ENCODE data around the gene GGN. TPM values are rescaled to one million over a fixed set of nuclear protein-coding genes. Genes with fewer than 3 reads are reported as not detected.
"Not testable (repeated sequence)": the region's sequence is repeated elsewhere in the genome, so short reads cannot be mapped to it uniquely, and the experiment has no call there.

The GGN gene
- total RNA-seq, 3 donors from 2014 or later: 0.12 to 0.20 TPM; not detected in 1

DNA sequence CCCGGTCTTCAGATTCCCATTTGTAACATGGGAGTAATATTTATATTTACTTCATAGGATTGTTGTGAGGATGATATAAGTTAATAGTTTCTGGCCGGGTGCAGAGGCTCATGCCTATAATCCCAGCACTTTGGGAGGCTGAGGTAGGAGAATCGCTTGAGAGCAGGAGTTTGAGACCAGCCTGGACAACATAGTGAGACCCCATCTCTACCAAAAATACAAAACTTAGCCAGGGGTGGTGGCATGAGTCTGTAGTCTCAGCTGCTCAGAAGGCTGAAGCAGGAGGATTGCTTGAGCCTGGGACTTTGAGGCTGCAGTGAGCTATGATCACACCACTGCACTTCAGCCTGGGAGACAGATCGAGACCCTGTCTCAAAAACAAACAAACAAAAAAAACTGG, 41.0 kb downstream of the GGN start:
- Histone ChIP-seq H3K4me3 (no peak overlapping the region), H3K36me3 (ENCODE audit: low read depth) (no peaks in the 10 kb centered on the region), H3K9me3 (no peaks in the 10 kb centered on the region), H3K4me1 (ENCODE audit: low read depth) (no peaks in the 10 kb centered on the region)
- DNase-seq (no peak), ATAC-seq (no peak)
- intact Hi-C loops (cut with DNase I, micrococcal nuclease): no loop called here
- TF ChIP-seq, protein P1, sequence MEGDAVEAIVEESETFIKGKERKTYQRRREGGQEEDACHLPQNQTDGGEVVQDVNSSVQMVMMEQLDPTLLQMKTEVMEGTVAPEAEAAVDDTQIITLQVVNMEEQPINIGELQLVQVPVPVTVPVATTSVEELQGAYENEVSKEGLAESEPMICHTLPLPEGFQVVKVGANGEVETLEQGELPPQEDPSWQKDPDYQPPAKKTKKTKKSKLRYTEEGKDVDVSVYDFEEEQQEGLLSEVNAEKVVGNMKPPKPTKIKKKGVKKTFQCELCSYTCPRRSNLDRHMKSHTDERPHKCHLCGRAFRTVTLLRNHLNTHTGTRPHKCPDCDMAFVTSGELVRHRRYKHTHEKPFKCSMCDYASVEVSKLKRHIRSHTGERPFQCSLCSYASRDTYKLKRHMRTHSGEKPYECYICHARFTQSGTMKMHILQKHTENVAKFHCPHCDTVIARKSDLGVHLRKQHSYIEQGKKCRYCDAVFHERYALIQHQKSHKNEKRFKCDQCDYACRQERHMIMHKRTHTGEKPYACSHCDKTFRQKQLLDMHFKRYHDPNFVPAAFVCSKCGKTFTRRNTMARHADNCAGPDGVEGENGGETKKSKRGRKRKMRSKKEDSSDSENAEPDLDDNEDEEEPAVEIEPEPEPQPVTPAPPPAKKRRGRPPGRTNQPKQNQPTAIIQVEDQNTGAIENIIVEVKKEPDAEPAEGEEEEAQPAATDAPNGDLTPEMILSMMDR (IDR thresholded peaks at IDR 0.05): no peak

DNA sequence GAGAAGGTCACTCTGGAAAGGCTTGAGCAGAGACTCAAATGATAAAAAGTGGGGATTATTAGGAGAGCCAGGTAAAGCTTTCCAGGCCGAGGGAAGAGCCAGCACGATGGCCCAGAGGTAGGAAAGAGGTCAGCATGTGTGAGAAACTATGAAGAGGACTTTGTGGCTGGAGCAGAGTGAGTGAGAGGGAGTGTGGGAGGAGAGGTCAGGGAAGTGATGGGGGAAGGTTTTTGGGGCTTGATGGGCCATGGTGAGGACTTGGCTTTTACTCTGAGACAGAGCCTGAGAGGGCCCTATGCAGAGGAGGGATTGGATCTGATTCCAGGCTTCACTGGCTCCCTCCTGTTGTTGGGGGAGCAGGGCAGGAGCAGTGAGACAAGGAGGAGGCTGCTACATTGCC, 46.9 kb downstream of the GGN start:
- Histone ChIP-seq H3K36me3 (ENCODE audit: low read depth) (peaks cover 2% of the 10 kb centered on the region), H3K4me1 (ENCODE audit: low read depth) (no peaks in the 10 kb centered on the region), H3K4me3 (no peak overlapping the region), H3K9me3 (no peaks in the 10 kb centered on the region)
- intact Hi-C loops (cut with DNase I, micrococcal nuclease): no loop called here
- TF ChIP-seq, protein P1 (IDR thresholded peaks at IDR 0.05): no peak
- DNase-seq: no peak
- no peak for ATAC-seq

GRCh38 chr19:38339011-38339410, 48.8 kb downstream of the GGN start:
- H3K4me3 ChIP-seq; ATAC-seq; intact Hi-C loops (cut with DNase I, micrococcal nuclease); H3K4me1 ChIP-seq (ENCODE audit: low read depth); H3K9me3 ChIP-seq; H3K36me3 ChIP-seq (ENCODE audit: low read depth); DNase-seq: not testable (repeated sequence)

GRCh38 chr19:38337360-38337653, 50.5 kb downstream of the GGN start:
- H3K9me3 ChIP-seq: no peaks in the 10 kb centered on the region
- ATAC-seq (no peak), DNase-seq (no peak)
- H3K4me3 ChIP-seq: no peak overlapping the region
- peaks cover 6% of the 10 kb centered on the region for H3K36me3 ChIP-seq (ENCODE audit: low read depth)
- TF ChIP-seq, protein P1 (IDR thresholded peaks at IDR 0.05): no peak
- peaks cover 5% of the 10 kb centered on the region for H3K4me1 ChIP-seq (ENCODE audit: low read depth)
- intact Hi-C loops (cut with DNase I, micrococcal nuclease): no loop called here

DNA sequence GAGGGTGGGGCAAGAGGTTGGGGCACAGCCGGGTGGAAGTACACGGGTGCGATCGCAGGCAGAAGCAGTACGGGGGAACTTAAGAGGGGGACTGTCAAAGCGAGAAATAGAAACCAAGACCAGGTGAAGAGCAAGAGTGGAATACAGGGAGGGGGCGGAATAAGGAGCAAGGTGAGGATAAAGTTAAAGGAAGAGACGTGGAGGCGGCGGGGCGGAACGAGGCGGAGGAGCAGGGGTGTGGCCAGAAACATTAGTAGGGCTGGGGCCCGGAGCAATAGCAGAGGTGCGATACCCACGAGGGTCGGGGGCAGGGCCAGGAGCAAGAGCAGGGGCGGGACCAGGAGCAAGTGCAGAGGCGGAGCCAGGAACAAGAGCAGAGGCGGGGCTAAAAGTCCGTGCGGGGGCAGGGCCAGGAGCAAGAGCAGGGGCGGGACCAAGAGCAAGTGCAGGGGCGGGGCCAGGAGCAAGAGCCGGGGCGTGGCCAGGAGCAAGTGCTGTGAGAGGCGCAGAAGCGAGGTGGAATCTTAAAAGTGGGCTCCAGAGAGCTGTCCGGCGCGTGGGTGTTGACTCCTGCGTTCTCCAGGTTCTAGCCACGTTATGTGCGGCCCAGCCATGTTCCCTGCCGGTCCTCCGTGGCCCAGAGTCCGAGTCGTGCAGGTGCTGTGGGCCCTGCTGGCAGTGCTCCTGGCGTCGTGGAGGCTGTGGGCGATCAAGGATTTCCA, 51.0 kb downstream of the GGN start:
- TF ChIP-seq, protein P1 (IDR thresholded peaks at IDR 0.05): no peak
- DNase-seq (peak; percentile 98 to 99 (median 99)), ATAC-seq (peak; percentile 84)
- Histone ChIP-seq H3K9me3 (no peaks in the 10 kb centered on the region), H3K4me3 (peak overlapping the region; percentile 34), H3K4me1 (ENCODE audit: low read depth) (peaks cover 5% of the 10 kb centered on the region), H3K36me3 (ENCODE audit: low read depth) (peaks cover 6% of the 10 kb centered on the region)
- intact Hi-C loops (cut with DNase I, micrococcal nuclease): no loop called here

DNA sequence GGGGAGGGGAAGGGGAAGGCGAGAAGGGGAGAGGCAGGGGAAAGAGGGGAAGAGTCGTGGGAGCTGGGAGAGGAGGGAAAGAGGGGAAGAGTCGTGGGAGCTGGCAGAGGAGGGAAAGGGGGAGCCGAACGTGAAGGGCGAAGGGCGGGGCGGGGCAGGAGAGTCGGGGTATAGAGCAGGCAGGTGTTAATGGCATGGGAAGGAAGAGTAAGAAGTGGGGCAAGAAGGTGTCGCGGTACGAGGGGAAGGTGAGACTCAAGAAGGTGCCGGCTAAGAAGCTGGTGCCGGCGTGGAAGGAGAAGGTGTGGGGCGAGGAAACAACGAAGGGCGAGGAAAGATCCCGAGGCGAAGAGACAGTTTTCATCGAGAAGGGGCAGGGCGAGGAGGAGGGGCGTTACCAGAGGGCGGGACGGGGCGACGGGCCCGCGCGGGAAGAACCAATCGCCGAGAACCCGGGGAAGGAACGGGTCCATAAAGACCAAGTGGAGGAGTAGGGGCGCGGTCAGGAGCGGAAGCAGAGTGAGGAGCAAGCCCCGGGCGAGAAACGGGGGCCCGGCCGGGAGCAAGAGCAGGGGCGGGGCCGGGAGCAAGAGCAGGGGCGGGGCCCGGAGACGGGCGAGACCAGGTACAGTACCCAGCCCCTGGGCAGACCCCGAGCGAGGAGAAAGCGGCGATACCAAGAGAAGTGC, 51.7 kb downstream of the GGN start:
- Histone ChIP-seq H3K36me3 (ENCODE audit: low read depth) (peaks cover 6% of the 10 kb centered on the region), H3K4me1 (ENCODE audit: low read depth) (peaks cover 5% of the 10 kb centered on the region), H3K4me3 (peak overlapping the region; percentile 34), H3K9me3 (no peaks in the 10 kb centered on the region)
- TF ChIP-seq, protein P1 (IDR thresholded peaks at IDR 0.05): no peak
- DNase-seq (peak; percentile 96 to 98 (median 97)), ATAC-seq (peak; percentile 86)
- intact Hi-C loops (cut with DNase I, micrococcal nuclease): no loop called here
